K562 (cell line): ENCODE measurements around the gene MUCL1. TPM values are rescaled to one million over a fixed set of nuclear protein-coding genes. Genes with fewer than 3 reads are reported as not detected.

ENCODE experiments used
- ATAC-seq: fragments of 200-7000 bp; cut with Tn5 transposase; 3 replicates; pipeline ENCODE4 v1.9.1; 2020; ENCODE audit warnings: moderate library complexity
- BruUV-seq: library from RNA; stranded (reverse); fragments of 400-500 nt; replicated peaks from 2 replicates; lab custom pipeline; 2021; lab: Mats Ljungman, UMichigan
- CTCF ChIA-PET: fragments of 300-600 bp; formaldehyde crosslinking; extraction: SDS; loops from one replicate; lab custom pipeline; 2021; ENCODE audit warnings: low intra/inter-chr PET ratio; lab: Yijun Ruan, JAX
- POLR2A ChIA-PET: fragments of 300-600, 350-650 bp; sonication (Branson Sonifier 250); formaldehyde crosslinking; extraction: SDS; loops from one replicate; lab custom pipeline; 2021; ENCODE audit warnings: antibody characterized with exemption, inconsistent platforms; lab: Yijun Ruan, JAX
- DNase-seq, 4 experiments: peaks; one replicate each; pipeline versions ENCODE4 v3.0.0 to v3.0.0-alpha.2; 2011 to 2018; ENCODE audit warnings: low spot score in 3 of 4, mixed read lengths in 3 of 4; ENCODE audit errors: extremely low read depth in 1 of 4
- FAIRE-seq: peaks from 2 replicates; lab custom pipeline; 2011; peaks lifted over from hg19 to GRCh38; lab: Jason Lieb, UNC
- H2AFZ ChIP-seq: 2 replicates; pipeline ENCODE4 v1.6.0; 2011; ENCODE audit warnings: low read depth, low read length, control low read depth, inconsistent platforms
- H3K27ac ChIP-seq: fragments of 200-600 bp; 3 replicates; pipeline ENCODE4 v1.8.0; 2011; ENCODE audit warnings: low read depth, mild to moderate bottlenecking, control low read depth, inconsistent platforms, low read length, moderate library complexity, mixed read lengths; ENCODE audit errors: extremely low read depth
- H3K27me3 ChIP-seq, 2 experiments: fragments of 300-600 bp in 1 of 2; 2 replicates in 1 of 2; 3 replicates in 1 of 2; pipeline versions ENCODE4 v1.6.0 to v1.8.0; 2011; ENCODE audit warnings: inconsistent platforms in 2 of 2, low read length in 2 of 2, mild to moderate bottlenecking in 1 of 2, mixed read lengths in 1 of 2, moderate library complexity in 1 of 2; ENCODE audit not compliant: control insufficient read depth in 2 of 2, insufficient read depth in 2 of 2
- H3K36me3 ChIP-seq: fragments of 300-600 bp; 3 replicates; pipeline ENCODE4 v1.8.0; 2011; ENCODE audit warnings: mild to moderate bottlenecking, low read length, inconsistent platforms; ENCODE audit not compliant: control insufficient read depth, insufficient read depth
- H3K4me1 ChIP-seq, 2 experiments: fragments of 200-600 bp in 1 of 2; replicated peaks in 1 of 2; 2 replicates in 1 of 2; 3 replicates in 1 of 2; pipeline versions ENCODE4 v1.5.1 to v1.8.0; 2011; ENCODE audit warnings: inconsistent platforms in 2 of 2, low read length in 2 of 2, mild to moderate bottlenecking in 1 of 2, mixed read lengths in 1 of 2, moderate library complexity in 1 of 2; ENCODE audit not compliant: control insufficient read depth in 2 of 2, insufficient read depth in 2 of 2
- H3K4me2 ChIP-seq: 2 replicates; pipeline ENCODE4 v1.6.1; 2011; ENCODE audit warnings: low read length, control low read depth, inconsistent platforms, mixed read lengths; ENCODE audit not compliant: insufficient read depth
- H3K4me3 ChIP-seq: fragments of 200-600 bp; sonication (generic), shearing (Covaris generic); 2 replicates; pipeline ENCODE4 v1.5.1; 2016; ENCODE audit warnings: control low read depth, inconsistent platforms
- H3K79me2 ChIP-seq: fragments of 200-600 bp; 3 replicates; pipeline ENCODE4 v1.8.0; 2011; ENCODE audit warnings: low read length, inconsistent platforms; ENCODE audit not compliant: control insufficient read depth, insufficient read depth
- H3K9ac ChIP-seq, 2 experiments: 2 replicates each; pipeline versions ENCODE4 v1.6.0 to v1.6.1; 2011; ENCODE audit warnings: low read depth in 2 of 2, low read length in 2 of 2, control low read depth in 1 of 2, inconsistent platforms in 1 of 2, mild to moderate bottlenecking in 1 of 2, mixed read lengths in 1 of 2; ENCODE audit not compliant: insufficient read depth in 1 of 2
- H3K9me1 ChIP-seq: one replicate; pipeline ENCODE4 v1.6.0; 2011; ENCODE audit warnings: inconsistent platforms, mild to moderate bottlenecking, low read length, moderate library complexity; ENCODE audit not compliant: control insufficient read depth, insufficient read depth
- H3K9me3 ChIP-seq: replicated peaks from 2 replicates; pipeline ENCODE4 v1.5.1; 2011; ENCODE audit warnings: low read depth, low read length, inconsistent platforms; ENCODE audit not compliant: control insufficient read depth, insufficient read depth
- H4K20me1 ChIP-seq: replicated peaks from 2 replicates; pipeline ENCODE4 v1.6.1; 2011; ENCODE audit warnings: low read length, inconsistent platforms, mixed read lengths; ENCODE audit not compliant: control insufficient read depth, insufficient read depth
- BRD4 ChIP-seq: fragments of 200-600 bp; sonication (generic); IDR thresholded peaks from 2 replicates; pipeline ENCODE4 v1.6.1; 2017; ENCODE audit warnings: inconsistent platforms
- E2F3 ChIP-seq: fragments of 250-450 bp; sonication (Bioruptor Pico); IDR thresholded peaks from 2 replicates; pipeline ENCODE4 v1.4.0; 2020; ENCODE audit warnings: mild to moderate bottlenecking
- ERF ChIP-seq: fragments of 450-650 bp; formaldehyde crosslinking; IDR thresholded peaks from 2 replicates; pipeline ENCODE4 v1.4.0; 2020; ENCODE audit warnings: mild to moderate bottlenecking, mixed read lengths
- POLR3G ChIP-seq: IDR thresholded peaks from 2 replicates; pipeline ENCODE4 v1.6.1; 2011; ENCODE audit not compliant: insufficient read length, insufficient replicate concordance; ENCODE audit errors: extremely low read depth
- PRPF4 ChIP-seq: fragments of 200-400 bp; formaldehyde crosslinking; IDR thresholded peaks from one replicate; pipeline ENCODE4 v1.6.1; 2017; ENCODE audit warnings: low read length, low read depth, mild to moderate bottlenecking; ENCODE audit not compliant: insufficient read depth, poor library complexity, severe bottlenecking
- PURB ChIP-seq: sonication (generic); formaldehyde crosslinking; IDR thresholded peaks from 2 replicates; pipeline ENCODE4 v1.9.0; 2021; ENCODE audit warnings: low read depth, mild to moderate bottlenecking, missing genetic modification reagents
- SRSF9 ChIP-seq: fragments of 200-400 bp; formaldehyde crosslinking; IDR thresholded peaks from 2 replicates; pipeline ENCODE4 v1.6.1; 2017; ENCODE audit warnings: low read depth, low read length, borderline replicate concordance
- YY1 ChIP-seq, 3 experiments: IDR thresholded peaks; 2 replicates each; pipeline ENCODE4 v1.6.1; 2011; ENCODE audit warnings: low read length in 2 of 3, mild to moderate bottlenecking in 2 of 3, moderate library complexity in 2 of 3, borderline replicate concordance in 1 of 3, control low read depth in 1 of 3, low read depth in 1 of 3; ENCODE audit not compliant: insufficient read depth in 3 of 3, insufficient replicate concordance in 2 of 3, control insufficient read depth in 1 of 3, insufficient read length in 1 of 3; ENCODE audit errors: extremely low read depth in 1 of 3
- ZNF668 ChIP-seq: fragments of 250-450 bp; sonication (Bioruptor Pico); IDR thresholded peaks from 2 replicates; pipeline ENCODE4 v1.8.0; 2022; ENCODE audit warnings: mild to moderate bottlenecking, inconsistent platforms
- WGBS: fragments of 100-300 bp; shearing (Covaris generic); methylation state at CpG from one replicate; pipeline ENCODE4 v1.1.6; 2016; ENCODE audit warnings: low coverage, mixed read lengths; ENCODE audit not compliant: insufficient coverage; ENCODE audit errors: missing lambda C conversion rate; 5-methylcytosine and 5-hydroxymethylcytosine counted together
- in situ Hi-C: fragments of 300-500 bp; cut with MboI; formaldehyde crosslinking; loops from 4 replicates; pipeline ENCODE4 v1.15.0; 2018; ENCODE audit warnings: inconsistent platforms, mixed read lengths
- intact Hi-C: fragments of 100-400 bp; cut with micrococcal nuclease; formaldehyde crosslinking; loops from 2 replicates; pipeline ENCODE4 v1.14.2; 2022
- polyA plus RNA-seq, 8 experiments: library from polyadenylated mRNA; depleted of rRNA in 4 of 8; stranded (reverse) in 5 of 8; unstranded in 3 of 8; fragments of >200 nt; fragmentation: Nextera tagmentation in 2 of 8; fragmentation: Illumina TruSeq in 1 of 8; extraction: Ambion mirVana in 2 of 8; extraction: Trizol in 1 of 8; gene quantifications; 2 replicates each; pipeline versions ENCODE4 v1.2.1 to v1.2.3, GENCODE V29; 2011 to 2014; ENCODE audit warnings: inconsistent platforms in 1 of 8, missing spikeins in 1 of 8
- total RNA-seq, 7 experiments: library from RNA; depleted of rRNA in 6 of 7; stranded (reverse); fragments of >200 nt in 6 of 7; fragmentation: Illumina TruSeq in 2 of 7; extraction: Trizol in 2 of 7; gene quantifications; 2 replicates each; pipeline versions ENCODE4 v1.2.1 to v1.2.3, GENCODE V29; 2011 to 2021; ENCODE audit warnings: low replicate concordance in 1 of 7
- TF ChIP-seq, protein P1 (sequence below): sonication (generic); formaldehyde crosslinking; IDR thresholded peaks from 2 replicates; pipeline ENCODE4 v1.8.0; 2022; ENCODE audit warnings: missing genetic modification reagents, mild to moderate bottlenecking, moderate library complexity, borderline replicate concordance
- TF ChIP-seq, protein P2 (sequence below): fragments of 250-450 bp; sonication (Bioruptor Pico); IDR thresholded peaks from 2 replicates; pipeline ENCODE4 v1.8.0; 2022; ENCODE audit warnings: inconsistent platforms, mild to moderate bottlenecking, moderate library complexity, borderline replicate concordance
- TF ChIP-seq, protein P3 (sequence below): sonication (generic); formaldehyde crosslinking; IDR thresholded peaks from 2 replicates; pipeline ENCODE4 v1.9.0; 2022; ENCODE audit warnings: mild to moderate bottlenecking, missing genetic modification reagents
- TF ChIP-seq, protein P4 (sequence below): fragments of 250-450 bp; sonication (Bioruptor Pico); IDR thresholded peaks from 2 replicates; pipeline ENCODE4 v1.8.0; 2021; ENCODE audit warnings: moderate library complexity, mild to moderate bottlenecking, inconsistent platforms
- TF ChIP-seq, protein P5 (sequence below): sonication (generic); formaldehyde crosslinking; IDR thresholded peaks from 2 replicates; pipeline ENCODE4 v1.8.0; 2022; ENCODE audit warnings: missing genetic modification reagents, mild to moderate bottlenecking, borderline replicate concordance
- TF ChIP-seq, protein P6 (sequence below): fragments of 250-450 bp; sonication (Bioruptor Pico); IDR thresholded peaks from 2 replicates; pipeline ENCODE4 v1.8.0; 2022; ENCODE audit warnings: inconsistent platforms

The MUCL1 gene
- total and polyA plus RNA-seq, 9 of the 15 experiments (the other 6 are each of a cell fraction or from before 2014, with no cell fraction given): not detected

DNA sequence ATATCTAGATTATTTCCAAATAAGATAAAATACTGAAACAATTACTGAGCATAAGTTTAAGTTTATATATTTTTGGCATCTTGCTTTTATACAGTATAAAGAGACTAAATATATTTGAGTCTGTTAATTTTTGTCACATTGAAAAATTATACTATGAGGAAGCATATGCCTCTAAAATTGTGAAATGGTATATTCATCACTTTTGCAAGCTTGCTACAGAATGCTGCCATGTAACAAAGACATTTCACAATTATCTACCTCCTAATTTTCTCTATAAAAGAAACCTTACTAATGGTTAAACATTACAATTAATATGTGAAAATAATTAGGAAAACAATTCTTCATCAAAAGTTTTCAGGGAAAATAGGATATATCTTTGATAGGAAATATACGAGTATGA is 22.7 kb upstream of the MUCL1 start:
- CTCF ChIA-PET: no interaction called here
- DNase-seq (no peak), FAIRE-seq (no peak), ATAC-seq (no peak)
- TF ChIP-seq ZNF668 (CRISPR knock-in tag) (no peak), POLR3G (no peak), E2F3 (CRISPR knock-in tag) (no peak), SRSF9 (no peak), ERF (CRISPR knock-in tag) (no peak), YY1 (IDR thresholded peaks at IDR 0.05; ENCODE audit: borderline replicate concordance in 1 of 3, control insufficient read depth in 1 of 3, extremely low read depth in 1 of 3, insufficient read depth in 3 of 3, insufficient read length in 1 of 3, insufficient replicate concordance in 2 of 3, low read depth in 1 of 3, low read length in 2 of 3) (no peak), PURB (no peak), BRD4 (no peak), PRPF4 (no peak)
- TF ChIP-seq, protein P1, sequence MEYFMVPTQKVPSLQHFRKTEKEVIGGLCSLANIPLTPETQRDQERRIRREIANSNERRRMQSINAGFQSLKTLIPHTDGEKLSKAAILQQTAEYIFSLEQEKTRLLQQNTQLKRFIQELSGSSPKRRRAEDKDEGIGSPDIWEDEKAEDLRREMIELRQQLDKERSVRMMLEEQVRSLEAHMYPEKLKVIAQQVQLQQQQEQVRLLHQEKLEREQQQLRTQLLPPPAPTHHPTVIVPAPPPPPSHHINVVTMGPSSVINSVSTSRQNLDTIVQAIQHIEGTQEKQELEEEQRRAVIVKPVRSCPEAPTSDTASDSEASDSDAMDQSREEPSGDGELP (CRISPR knock-in tag): no peak
- TF ChIP-seq, protein P2, sequence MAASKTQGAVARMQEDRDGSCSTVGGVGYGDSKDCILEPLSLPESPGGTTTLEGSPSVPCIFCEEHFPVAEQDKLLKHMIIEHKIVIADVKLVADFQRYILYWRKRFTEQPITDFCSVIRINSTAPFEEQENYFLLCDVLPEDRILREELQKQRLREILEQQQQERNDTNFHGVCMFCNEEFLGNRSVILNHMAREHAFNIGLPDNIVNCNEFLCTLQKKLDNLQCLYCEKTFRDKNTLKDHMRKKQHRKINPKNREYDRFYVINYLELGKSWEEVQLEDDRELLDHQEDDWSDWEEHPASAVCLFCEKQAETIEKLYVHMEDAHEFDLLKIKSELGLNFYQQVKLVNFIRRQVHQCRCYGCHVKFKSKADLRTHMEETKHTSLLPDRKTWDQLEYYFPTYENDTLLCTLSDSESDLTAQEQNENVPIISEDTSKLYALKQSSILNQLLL (CRISPR knock-in tag): no peak
- TF ChIP-seq, protein P3, sequence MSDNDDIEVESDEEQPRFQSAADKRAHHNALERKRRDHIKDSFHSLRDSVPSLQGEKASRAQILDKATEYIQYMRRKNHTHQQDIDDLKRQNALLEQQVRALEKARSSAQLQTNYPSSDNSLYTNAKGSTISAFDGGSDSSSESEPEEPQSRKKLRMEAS (CRISPR knock-in tag): no peak
- TF ChIP-seq, protein P4, sequence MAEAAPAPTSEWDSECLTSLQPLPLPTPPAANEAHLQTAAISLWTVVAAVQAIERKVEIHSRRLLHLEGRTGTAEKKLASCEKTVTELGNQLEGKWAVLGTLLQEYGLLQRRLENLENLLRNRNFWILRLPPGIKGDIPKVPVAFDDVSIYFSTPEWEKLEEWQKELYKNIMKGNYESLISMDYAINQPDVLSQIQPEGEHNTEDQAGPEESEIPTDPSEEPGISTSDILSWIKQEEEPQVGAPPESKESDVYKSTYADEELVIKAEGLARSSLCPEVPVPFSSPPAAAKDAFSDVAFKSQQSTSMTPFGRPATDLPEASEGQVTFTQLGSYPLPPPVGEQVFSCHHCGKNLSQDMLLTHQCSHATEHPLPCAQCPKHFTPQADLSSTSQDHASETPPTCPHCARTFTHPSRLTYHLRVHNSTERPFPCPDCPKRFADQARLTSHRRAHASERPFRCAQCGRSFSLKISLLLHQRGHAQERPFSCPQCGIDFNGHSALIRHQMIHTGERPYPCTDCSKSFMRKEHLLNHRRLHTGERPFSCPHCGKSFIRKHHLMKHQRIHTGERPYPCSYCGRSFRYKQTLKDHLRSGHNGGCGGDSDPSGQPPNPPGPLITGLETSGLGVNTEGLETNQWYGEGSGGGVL: no peak
- TF ChIP-seq, protein P5, sequence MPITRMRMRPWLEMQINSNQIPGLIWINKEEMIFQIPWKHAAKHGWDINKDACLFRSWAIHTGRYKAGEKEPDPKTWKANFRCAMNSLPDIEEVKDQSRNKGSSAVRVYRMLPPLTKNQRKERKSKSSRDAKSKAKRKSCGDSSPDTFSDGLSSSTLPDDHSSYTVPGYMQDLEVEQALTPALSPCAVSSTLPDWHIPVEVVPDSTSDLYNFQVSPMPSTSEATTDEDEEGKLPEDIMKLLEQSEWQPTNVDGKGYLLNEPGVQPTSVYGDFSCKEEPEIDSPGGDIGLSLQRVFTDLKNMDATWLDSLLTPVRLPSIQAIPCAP (CRISPR knock-in tag): no peak
- TF ChIP-seq, protein P6, sequence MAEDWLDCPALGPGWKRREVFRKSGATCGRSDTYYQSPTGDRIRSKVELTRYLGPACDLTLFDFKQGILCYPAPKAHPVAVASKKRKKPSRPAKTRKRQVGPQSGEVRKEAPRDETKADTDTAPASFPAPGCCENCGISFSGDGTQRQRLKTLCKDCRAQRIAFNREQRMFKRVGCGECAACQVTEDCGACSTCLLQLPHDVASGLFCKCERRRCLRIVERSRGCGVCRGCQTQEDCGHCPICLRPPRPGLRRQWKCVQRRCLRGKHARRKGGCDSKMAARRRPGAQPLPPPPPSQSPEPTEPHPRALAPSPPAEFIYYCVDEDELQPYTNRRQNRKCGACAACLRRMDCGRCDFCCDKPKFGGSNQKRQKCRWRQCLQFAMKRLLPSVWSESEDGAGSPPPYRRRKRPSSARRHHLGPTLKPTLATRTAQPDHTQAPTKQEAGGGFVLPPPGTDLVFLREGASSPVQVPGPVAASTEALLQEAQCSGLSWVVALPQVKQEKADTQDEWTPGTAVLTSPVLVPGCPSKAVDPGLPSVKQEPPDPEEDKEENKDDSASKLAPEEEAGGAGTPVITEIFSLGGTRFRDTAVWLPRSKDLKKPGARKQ (CRISPR knock-in tag): no peak
- POLR2A ChIA-PET: no interaction called here
- no TSS peak for BruUV-seq
- 0% methylated on average over 1 of the region's 1 CpG for WGBS
- intact Hi-C loops: no loop called here
- Histone ChIP-seq H2AFZ (no peak overlapping the region), H3K4me2 (no peak overlapping the region), H3K9ac (no peak overlapping the region), H3K27ac (no peak overlapping the region), H3K36me3 (no peaks in the 10 kb centered on the region), H4K20me1 (no peaks in the 10 kb centered on the region), H3K4me1 (no peaks in the 10 kb centered on the region), H3K79me2 (no peaks in the 10 kb centered on the region), H3K9me1 (no peaks in the 10 kb centered on the region), H3K27me3 (no peaks in the 10 kb centered on the region), H3K4me3 (no peak overlapping the region), H3K9me3 (no peaks in the 10 kb centered on the region)
- in situ Hi-C loops: no loop called here
